RWPE2 (cell line): Measurements from ENCODE around the gene MYO5B.
A peak's percentile ranks its signal among the peaks of the same experiment; 100 is the strongest.

Experiments
- ATAC-seq: fragments of 200-7000 bp; cut with Tn5 transposase; 3 replicates; pipeline ENCODE4 v1.9.1; 2021; ENCODE audit warnings: low read depth
- DNase-seq: peaks from one replicate; pipeline ENCODE4 v3.0.0-alpha.2; 2020; ENCODE audit warnings: low spot score
- H3K27ac ChIP-seq: fragments of 450-650 bp; 2 replicates; pipeline ENCODE4 v1.5.1; 2017; ENCODE audit warnings: mild to moderate bottlenecking; ENCODE audit not compliant: poor library complexity, severe bottlenecking
- H3K27me3 ChIP-seq: fragments of 250-450 bp; sonication (Bioruptor Pico); 2 replicates; pipeline ENCODE4 v1.5.1; 2021; ENCODE audit warnings: mild to moderate bottlenecking, moderate library complexity; ENCODE audit not compliant: insufficient read depth, poor library complexity, severe bottlenecking
- H3K36me3 ChIP-seq: fragments of 250-450 bp; sonication (Bioruptor Pico); 2 replicates; pipeline ENCODE4 v1.5.1; 2020; ENCODE audit warnings: low read depth, mild to moderate bottlenecking, moderate library complexity
- H3K4me1 ChIP-seq: fragments of 250-450 bp; sonication (Bioruptor Pico); 2 replicates; pipeline ENCODE4 v1.5.1; 2021; ENCODE audit warnings: mild to moderate bottlenecking, moderate library complexity; ENCODE audit not compliant: insufficient read depth, poor library complexity, severe bottlenecking
- H3K4me3 ChIP-seq: fragments of 250-450 bp; sonication (Bioruptor Pico); 2 replicates; pipeline ENCODE4 v1.5.1; 2021; ENCODE audit warnings: mild to moderate bottlenecking, moderate library complexity; ENCODE audit not compliant: severe bottlenecking
- H3K9me3 ChIP-seq: fragments of 250-450 bp; sonication (Bioruptor Pico); 2 replicates; pipeline ENCODE4 v1.5.1; 2021; ENCODE audit warnings: mild to moderate bottlenecking, moderate library complexity; ENCODE audit not compliant: severe bottlenecking
- CTCF ChIP-seq: fragments of 450-650 bp; IDR thresholded peaks from one replicate; pipeline ENCODE4 v1.5.1; 2017; ENCODE audit warnings: mild to moderate bottlenecking, moderate library complexity; ENCODE audit not compliant: poor library complexity, severe bottlenecking

MYO5B gene

GRCh38 chr18:49834258-49834657 is 360.7 kb downstream of the MYO5B start:
- peaks cover 13% of the 10 kb centered on the region; the same call in 1 of the 2 replicates for H3K36me3 ChIP-seq
- no peak for TF ChIP-seq CTCF
- H3K4me1 ChIP-seq: peaks cover 34% of the 10 kb centered on the region
- H3K4me3 ChIP-seq: no peak overlapping the region
- no peak for DNase-seq
- H3K27ac ChIP-seq: peak overlapping the region; percentile 77
- H3K9me3 ChIP-seq: no peaks in the 10 kb centered on the region
- H3K27me3 ChIP-seq: no peaks in the 10 kb centered on the region
- ATAC-seq: no peak

GRCh38 chr18:49833814-49834213 is 361.1 kb downstream of the MYO5B start:
- ATAC-seq (no peak), DNase-seq (no peak)
- peaks cover 13% of the 10 kb centered on the region; the same call in 1 of the 2 replicates for H3K36me3 ChIP-seq
- H3K9me3 ChIP-seq: no peaks in the 10 kb centered on the region
- H3K27me3 ChIP-seq: no peaks in the 10 kb centered on the region
- H3K4me3 ChIP-seq: no peak overlapping the region
- TF ChIP-seq CTCF: no peak
- peaks cover 31% of the 10 kb centered on the region for H3K4me1 ChIP-seq
- peak overlapping the region; percentile 77 for H3K27ac ChIP-seq

- no peaks in the 10 kb centered on the region for H3K27me3 ChIP-seq
- TF ChIP-seq CTCF: no peak
- H3K4me3 ChIP-seq: no peak overlapping the region
- peaks cover 16% of the 10 kb centered on the region for H3K4me1 ChIP-seq
- peaks cover 12% of the 10 kb centered on the region; the same call in 1 of the 2 replicates for H3K36me3 ChIP-seq
- H3K27ac ChIP-seq: no peak overlapping the region
- no peak for ATAC-seq
- no peaks in the 10 kb centered on the region for H3K9me3 ChIP-seq
- DNase-seq: no peak
Measured at GRCh38 chr18:49832221-49832647, 362.7 kb downstream of the MYO5B start.

- no peak for TF ChIP-seq CTCF
- no peak overlapping the region for H3K27ac ChIP-seq
- no peaks in the 10 kb centered on the region for H3K27me3 ChIP-seq
- no peaks in the 10 kb centered on the region for H3K4me1 ChIP-seq
- ATAC-seq: no peak
- H3K36me3 ChIP-seq: 0 out of 2 replicates have a peak, but pooled peaks cover 1% of the 10 kb centered on the region
- DNase-seq: no peak
- no peak overlapping the region for H3K4me3 ChIP-seq
- no peaks in the 10 kb centered on the region for H3K9me3 ChIP-seq
Measured at GRCh38 chr18:49827996-49828395, 367.0 kb downstream of the MYO5B start.

- TF ChIP-seq CTCF: no peak
- no peak for DNase-seq
- H3K27ac ChIP-seq: no peak overlapping the region
- H3K36me3 ChIP-seq: no peaks in the 10 kb centered on the region; the same call in 1 of the 2 replicates
- no peaks in the 10 kb centered on the region for H3K9me3 ChIP-seq
- no peaks in the 10 kb centered on the region for H3K27me3 ChIP-seq
- no peak for ATAC-seq
- H3K4me1 ChIP-seq: no peaks in the 10 kb centered on the region
- no peak overlapping the region for H3K4me3 ChIP-seq
Measured at GRCh38 chr18:49819823-49820671, 374.9 kb downstream of the MYO5B start.
